ENCODE results near the gene MTG2. TPM values are rescaled to one million over a fixed set of nuclear protein-coding genes. Genes with fewer than 3 reads are reported as not detected.

Gene MTG2
- total and polyA plus RNA-seq, 2 of the 4 experiments (the other 2 are of a cell fraction), result 11.5 to 25.2 TPM

DNA sequence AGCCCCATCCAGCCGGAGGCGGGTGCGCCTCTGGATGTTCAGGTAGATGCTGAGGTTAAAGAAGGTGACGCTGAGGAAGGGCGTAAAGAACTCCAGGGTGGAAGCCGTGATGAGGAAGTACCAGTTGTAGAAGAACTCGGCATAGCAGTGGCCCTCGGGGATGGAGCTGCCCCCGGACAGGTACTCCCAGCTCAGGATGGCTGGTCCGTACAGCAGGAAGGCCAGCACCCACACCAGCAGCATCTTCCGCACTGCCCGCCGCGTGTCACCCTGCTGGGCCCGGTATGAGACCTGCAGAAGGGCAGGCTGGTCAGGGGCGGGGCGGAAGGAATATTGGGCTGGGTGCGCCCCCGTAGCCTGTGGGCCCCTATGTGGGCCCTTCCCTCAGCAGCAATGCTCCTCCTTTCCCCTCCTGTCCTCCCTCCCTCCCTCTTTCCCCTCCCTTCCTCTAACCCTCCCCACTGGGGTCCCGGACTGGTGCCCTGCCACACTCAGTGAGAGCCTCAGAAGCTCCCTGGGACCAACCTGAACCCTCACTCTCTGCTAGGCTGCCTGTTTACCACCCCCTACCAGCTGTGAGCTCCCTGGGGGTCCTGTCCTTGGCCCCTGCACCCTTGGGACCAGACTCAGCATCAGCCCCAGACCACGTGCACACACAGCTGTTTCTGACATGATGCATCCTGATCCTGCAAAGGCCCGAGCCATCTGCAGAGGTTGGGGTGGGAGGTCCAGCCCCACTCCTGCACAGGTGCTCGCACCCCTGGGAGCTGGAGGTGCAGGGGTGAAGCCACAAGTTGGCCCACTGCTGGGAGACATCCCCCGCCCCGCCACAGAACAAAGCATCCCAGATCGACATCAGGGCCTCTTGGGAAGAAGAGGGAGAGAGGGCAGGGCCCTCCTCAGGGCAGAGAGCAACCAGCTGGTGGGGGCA, 34.1 kb downstream of the MTG2 start:
- Histone ChIP-seq H3K4ac (ENCODE audit: low read depth, low read length) (no peak overlapping the region), H3K4me3 (ENCODE audit: insufficient read depth, low read depth, low read length) (no peak overlapping the region), H3K56ac (ENCODE audit: extremely low read depth, insufficient read depth, low read length) (no peak overlapping the region), H3K27ac (ENCODE audit: insufficient read depth, low read length) (no peak overlapping the region), H3K14ac (replicated peaks; ENCODE audit: low read depth, low read length) (no peak overlapping the region), H3K36me3 (ENCODE audit: control insufficient read depth, insufficient read depth, low read length) (no peaks in the 10 kb centered on the region), H3K4me2 (ENCODE audit: low read depth, low read length) (no peak overlapping the region), H3K23ac (ENCODE audit: low read depth, low read length) (no peak overlapping the region), H2AFZ (replicated peaks; ENCODE audit: low read length, poor library complexity) (no peak overlapping the region), H2BK20ac (ENCODE audit: low read depth, low read length) (no peak overlapping the region), H3K9me3 (ENCODE audit: control insufficient read depth, insufficient read depth, low read length) (no peaks in the 10 kb centered on the region), H2AK9ac (replicated peaks; ENCODE audit: low read depth, low read length, poor library complexity) (no peak overlapping the region), H3K9ac (ENCODE audit: low read depth, low read length) (no peak overlapping the region), H2BK15ac (ENCODE audit: low read depth, low read length) (no peak overlapping the region), H4K91ac (ENCODE audit: insufficient read depth, low read depth, low read length) (no peak overlapping the region), H3K4me1 (ENCODE audit: control insufficient read depth, insufficient read depth, low read length) (no peaks in the 10 kb centered on the region), H2BK5ac (ENCODE audit: low read depth, low read length, poor library complexity, severe bottlenecking) (no peak overlapping the region), H4K8ac (ENCODE audit: low read depth in 2 of 2, low read length in 2 of 2) (no peak overlapping the region), H3K27me3 (ENCODE audit: control insufficient read depth, insufficient read depth, low read length) (peaks cover 68% of the 10 kb centered on the region), H3K79me1 (ENCODE audit: low read depth in 1 of 2, low read length in 2 of 2) (no peaks in the 10 kb centered on the region), H4K20me1 (ENCODE audit: insufficient read depth, low read length) (peaks cover 12% of the 10 kb centered on the region), H2BK120ac (ENCODE audit: low read depth, low read length) (no peak overlapping the region), H2AK5ac (ENCODE audit: low read depth, low read length) (no peak overlapping the region), H3K9me1 (ENCODE audit: insufficient read depth, low read length) (no peaks in the 10 kb centered on the region), H4K5ac (ENCODE audit: low read depth, low read length) (no peak overlapping the region), H3K18ac (ENCODE audit: low read depth, low read length) (no peak overlapping the region)
- dilution Hi-C loops (cut with HindIII; ENCODE audit: low sequenced_read_pairs, unreplicated experiment) (no loop called here), intact Hi-C loops (cut with micrococcal nuclease) (no loop called here), in situ Hi-C loops (cut with MboI; ENCODE audit: low sequenced_read_pairs) (no loop called here)
- no TSS peak for BruUV-seq (replicated peaks)
- CTCF ChIA-PET, result no interaction called here
- no peak for TF ChIP-seq MAZ (IDR thresholded peaks at IDR 0.05; ENCODE audit: borderline replicate concordance, low read depth, low read length)
- TF ChIP-seq, protein P1, sequence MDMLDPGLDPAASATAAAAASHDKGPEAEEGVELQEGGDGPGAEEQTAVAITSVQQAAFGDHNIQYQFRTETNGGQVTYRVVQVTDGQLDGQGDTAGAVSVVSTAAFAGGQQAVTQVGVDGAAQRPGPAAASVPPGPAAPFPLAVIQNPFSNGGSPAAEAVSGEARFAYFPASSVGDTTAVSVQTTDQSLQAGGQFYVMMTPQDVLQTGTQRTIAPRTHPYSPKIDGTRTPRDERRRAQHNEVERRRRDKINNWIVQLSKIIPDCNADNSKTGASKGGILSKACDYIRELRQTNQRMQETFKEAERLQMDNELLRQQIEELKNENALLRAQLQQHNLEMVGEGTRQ (IDR thresholded peaks at IDR 0.05; ENCODE audit: low read depth, low read length), result no peak
- TF ChIP-seq CTCF (conservative IDR thresholded peaks at IDR 0.05; ENCODE audit: low read depth, low read length), result no peak
- no peak for TF ChIP-seq RFX5 (IDR thresholded peaks at IDR 0.05; ENCODE audit: low read depth, low read length)
- TF ChIP-seq FOS (IDR thresholded peaks at IDR 0.05; ENCODE audit: low read depth, low read length), result no peak
- no peak for TF ChIP-seq MAFK (IDR thresholded peaks at IDR 0.05; ENCODE audit: low read depth, low read length)
- no peak for TF ChIP-seq RAD21 (IDR thresholded peaks at IDR 0.05; ENCODE audit: low read length)
- no peak for TF ChIP-seq RCOR1 (IDR thresholded peaks at IDR 0.05; ENCODE audit: insufficient replicate concordance, low read length)
- no peak for TF ChIP-seq CHD1 (IDR thresholded peaks at IDR 0.05; ENCODE audit: low read depth, low read length)
- POLR2A ChIA-PET (ENCODE audit: unreplicated experiment), result no interaction called here
- ATAC-seq (ENCODE audit: low read depth) (no peak), DNase-seq (no peak)
- 33% methylated on average over 1 of the region's 26 CpGs; no CpG with 5 or more reads in 1 of the 2 experiments for WGBS, 2 experiments (ENCODE audit: extremely low coverage in 2 of 2, insufficient read length in 1 of 2)

Measured in IMR-90 (cell line).